LNCaP clone FGC (cell line): ENCODE measurements around the gene OTUD7B.
A peak's percentile ranks its signal among the peaks of the same experiment; 100 is the strongest.

Experiments used
- DNase-seq: peaks from one replicate; pipeline ENCODE4 v3.0.0-alpha.2; 2011; ENCODE audit warnings: low read depth
- H3K4me3 ChIP-seq: 2 replicates; pipeline ENCODE4 v1.5.1; 2011; ENCODE audit warnings: mild to moderate bottlenecking, low read depth, low read length, control low read depth
- CTCF ChIP-seq: IDR thresholded peaks from 2 replicates; pipeline ENCODE4 v1.5.1; 2012; ENCODE audit warnings: mild to moderate bottlenecking; ENCODE audit not compliant: control insufficient read depth, insufficient read depth; ENCODE audit errors: extremely low read depth

Gene OTUD7B

GRCh38 chr1:150017206-150017750 lies 6.8 kb upstream of the OTUD7B start:
- H3K4me3 ChIP-seq, result no peak overlapping the region
- DNase-seq, result no peak
- no peak for TF ChIP-seq CTCF

- DNase-seq, result no peak
- H3K4me3 ChIP-seq, result no peak overlapping the region
- TF ChIP-seq CTCF, result no peak
These were observed 5.2 kb upstream of the OTUD7B start for GRCh38 chr1:150015651-150016131.

DNA sequence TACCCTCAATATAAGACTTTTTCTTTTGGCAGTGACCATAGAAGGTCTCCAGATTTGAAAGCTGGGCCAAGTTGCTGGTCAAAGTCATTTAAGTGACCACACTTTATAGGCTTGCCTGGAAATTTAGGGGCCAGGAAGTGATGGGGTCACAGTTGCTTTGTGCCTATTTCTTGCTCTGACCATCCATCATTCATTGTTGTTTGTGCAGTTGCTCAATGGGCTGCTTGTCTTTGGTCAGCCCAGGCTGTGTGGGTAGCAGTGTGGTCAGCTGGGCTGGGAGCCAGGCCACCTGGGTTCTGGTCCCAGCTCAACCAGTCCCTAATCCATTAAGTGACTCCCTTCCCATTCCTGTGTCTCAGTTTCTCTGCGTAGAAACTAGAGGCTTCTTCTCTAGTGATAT lies 2.1 kb upstream of the OTUD7B start:
- no peak for DNase-seq
- no peak for TF ChIP-seq CTCF
- H3K4me3 ChIP-seq, result no peak overlapping the region

GRCh38 chr1:150009604-150010392 lies 728 bp downstream of the OTUD7B start:
- no peak for DNase-seq
- peak overlapping the region; percentile 96 for H3K4me3 ChIP-seq
- no peak for TF ChIP-seq CTCF

DNA sequence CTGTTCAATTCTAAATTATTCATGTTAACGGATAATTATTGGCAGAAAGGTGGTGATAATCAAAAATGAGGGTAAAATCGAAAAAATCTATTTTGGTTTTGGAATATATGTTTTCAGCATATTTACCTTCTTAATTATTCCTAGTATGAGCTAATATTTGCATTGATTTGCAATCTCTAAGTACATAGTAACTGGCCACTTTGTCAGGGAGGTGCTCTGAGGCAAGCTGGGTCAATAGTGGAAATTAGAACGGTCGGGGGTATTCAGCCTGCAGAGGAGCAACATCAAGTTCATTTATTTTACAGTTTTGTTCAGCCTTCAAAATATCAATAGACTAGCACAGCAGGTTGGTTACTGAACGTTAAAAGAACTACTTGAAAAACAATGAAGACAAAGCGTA lies 1.8 kb downstream of the OTUD7B start:
- no peak for TF ChIP-seq CTCF
- peak; percentile 55 for DNase-seq
- H3K4me3 ChIP-seq, result peak overlapping the region; percentile 96

GRCh38 chr1:150006881-150007421 lies 3.6 kb downstream of the OTUD7B start:
- no peak for TF ChIP-seq CTCF
- H3K4me3 ChIP-seq, result no peak overlapping the region
- no peak for DNase-seq

- no peak overlapping the region for H3K4me3 ChIP-seq
- TF ChIP-seq CTCF, result no peak
- DNase-seq, result no peak
These were observed 4.9 kb downstream of the OTUD7B start for GRCh38 chr1:150005606-150006005.
